ENCODE measurements around the gene PELI2. TPM values are rescaled to one million over a fixed set of nuclear protein-coding genes. Genes with fewer than 3 reads are reported as not detected.

Gene PELI2
- polyA plus RNA-seq, 1 donor (not counting 4 experiments of a cell fraction or from before 2014, with no cell fraction given), result not detected

DNA sequence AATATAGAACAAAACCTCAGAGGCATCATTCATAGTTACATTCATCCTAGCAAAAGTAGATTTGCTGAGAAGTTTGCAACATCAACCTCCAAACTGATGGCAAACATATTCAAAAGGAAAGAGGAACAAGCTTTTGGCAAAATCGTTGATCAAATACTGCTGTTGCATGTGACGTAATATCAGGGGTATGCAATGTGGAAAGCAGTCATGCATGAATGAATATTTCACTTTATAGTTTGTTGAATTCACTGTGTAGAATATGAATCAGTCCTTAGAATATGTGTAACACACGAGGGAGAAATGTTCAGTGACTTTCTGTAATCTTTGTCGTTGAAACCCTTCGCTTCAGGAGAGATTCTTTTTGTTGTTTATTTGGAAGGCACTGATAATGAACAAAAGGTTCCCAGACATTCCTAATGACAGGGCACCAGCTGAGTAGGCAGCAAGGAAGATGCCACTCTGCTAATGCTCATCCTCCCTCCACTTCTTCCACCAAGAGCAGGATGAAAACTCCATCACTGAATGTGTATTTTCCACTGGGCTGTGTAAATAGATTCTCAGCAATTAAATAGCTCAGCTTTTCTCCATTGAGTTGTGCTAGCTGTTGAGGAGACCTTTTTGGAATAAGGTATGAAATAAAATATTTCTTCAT lies 126.1 kb downstream of the PELI2 start:
- Histone ChIP-seq H3K79me2 (ENCODE audit: control insufficient read depth, insufficient read depth, low read length) (no peaks in the 10 kb centered on the region), H4K20me1 (ENCODE audit: control insufficient read depth, extremely low read depth, insufficient read depth, low read length) (no peaks in the 10 kb centered on the region), H3K36me3 (ENCODE audit: control insufficient read depth in 2 of 2, extremely low read depth in 1 of 2, insufficient read depth in 2 of 2, low read length in 2 of 2) (no peaks in the 10 kb centered on the region), H3K4me3 (ENCODE audit: control insufficient read depth in 2 of 3, extremely low read depth in 1 of 3, insufficient read depth in 2 of 3, low read depth in 1 of 3, low read length in 3 of 3) (no peak overlapping the region), H3K9ac (ENCODE audit: control insufficient read depth, extremely low read depth, insufficient read depth, low read length) (no peak overlapping the region), H2AFZ (ENCODE audit: control insufficient read depth, low read length) (no peak overlapping the region), H3K9me1 (ENCODE audit: control insufficient read depth, extremely low read depth, insufficient read depth, low read length) (no peaks in the 10 kb centered on the region), H3K9me3 (ENCODE audit: control insufficient read depth, low read depth, low read length) (no peaks in the 10 kb centered on the region), H3K27ac (ENCODE audit: control insufficient read depth, insufficient read depth, low read length) (no peak overlapping the region), H3K27me3 (ENCODE audit: control insufficient read depth, extremely low read depth, insufficient read depth, low read length) (no peaks in the 10 kb centered on the region), H3K4me2 (ENCODE audit: control insufficient read depth, extremely low read depth, insufficient read depth, low read depth, low read length) (no peak overlapping the region), H3K4me1 (ENCODE audit: control insufficient read depth, extremely low read depth, insufficient read depth, low read length) (no peaks in the 10 kb centered on the region)
- no peak for TF ChIP-seq EZH2 (IDR thresholded peaks at IDR 0.05; ENCODE audit: low read length)
- TF ChIP-seq, protein P1, sequence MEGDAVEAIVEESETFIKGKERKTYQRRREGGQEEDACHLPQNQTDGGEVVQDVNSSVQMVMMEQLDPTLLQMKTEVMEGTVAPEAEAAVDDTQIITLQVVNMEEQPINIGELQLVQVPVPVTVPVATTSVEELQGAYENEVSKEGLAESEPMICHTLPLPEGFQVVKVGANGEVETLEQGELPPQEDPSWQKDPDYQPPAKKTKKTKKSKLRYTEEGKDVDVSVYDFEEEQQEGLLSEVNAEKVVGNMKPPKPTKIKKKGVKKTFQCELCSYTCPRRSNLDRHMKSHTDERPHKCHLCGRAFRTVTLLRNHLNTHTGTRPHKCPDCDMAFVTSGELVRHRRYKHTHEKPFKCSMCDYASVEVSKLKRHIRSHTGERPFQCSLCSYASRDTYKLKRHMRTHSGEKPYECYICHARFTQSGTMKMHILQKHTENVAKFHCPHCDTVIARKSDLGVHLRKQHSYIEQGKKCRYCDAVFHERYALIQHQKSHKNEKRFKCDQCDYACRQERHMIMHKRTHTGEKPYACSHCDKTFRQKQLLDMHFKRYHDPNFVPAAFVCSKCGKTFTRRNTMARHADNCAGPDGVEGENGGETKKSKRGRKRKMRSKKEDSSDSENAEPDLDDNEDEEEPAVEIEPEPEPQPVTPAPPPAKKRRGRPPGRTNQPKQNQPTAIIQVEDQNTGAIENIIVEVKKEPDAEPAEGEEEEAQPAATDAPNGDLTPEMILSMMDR (optimal IDR thresholded peaks at IDR 0.05 in 1 of 3, IDR thresholded peaks at IDR 0.05 in 1 of 3, conservative IDR thresholded peaks at IDR 0.05 in 1 of 3; ENCODE audit: extremely low read depth in 1 of 3, insufficient read depth in 2 of 3, low read length in 3 of 3), result no peak
- dilution Hi-C loops (cut with MboI; ENCODE audit: extremely low pct_ligation_motif_present, low sequenced_read_pairs), result no loop called here
- FAIRE-seq (no peak), DNase-seq (ENCODE audit: low read depth, low spot score) (no peak)

- TF ChIP-seq, protein P1 (optimal IDR thresholded peaks at IDR 0.05 in 1 of 3, IDR thresholded peaks at IDR 0.05 in 1 of 3, conservative IDR thresholded peaks at IDR 0.05 in 1 of 3; ENCODE audit: extremely low read depth in 1 of 3, insufficient read depth in 2 of 3, low read length in 3 of 3), result peak in 2 of 3 experiments; percentile 19 to 33
- TF ChIP-seq EZH2 (IDR thresholded peaks at IDR 0.05; ENCODE audit: low read length), result no peak
- Histone ChIP-seq H3K9me1 (ENCODE audit: control insufficient read depth, extremely low read depth, insufficient read depth, low read length) (no peaks in the 10 kb centered on the region), H3K4me1 (ENCODE audit: control insufficient read depth, extremely low read depth, insufficient read depth, low read length) (no peaks in the 10 kb centered on the region), H3K4me3 (ENCODE audit: control insufficient read depth in 2 of 3, extremely low read depth in 1 of 3, insufficient read depth in 2 of 3, low read depth in 1 of 3, low read length in 3 of 3) (no peak overlapping the region), H3K27ac (ENCODE audit: control insufficient read depth, insufficient read depth, low read length) (no peak overlapping the region), H3K9me3 (ENCODE audit: control insufficient read depth, low read depth, low read length) (no peaks in the 10 kb centered on the region), H3K27me3 (ENCODE audit: control insufficient read depth, extremely low read depth, insufficient read depth, low read length) (no peaks in the 10 kb centered on the region), H4K20me1 (ENCODE audit: control insufficient read depth, extremely low read depth, insufficient read depth, low read length) (no peaks in the 10 kb centered on the region), H3K9ac (ENCODE audit: control insufficient read depth, extremely low read depth, insufficient read depth, low read length) (no peak overlapping the region), H3K79me2 (ENCODE audit: control insufficient read depth, insufficient read depth, low read length) (no peaks in the 10 kb centered on the region), H2AFZ (ENCODE audit: control insufficient read depth, low read length) (no peak overlapping the region), H3K36me3 (ENCODE audit: control insufficient read depth in 2 of 2, extremely low read depth in 1 of 2, insufficient read depth in 2 of 2, low read length in 2 of 2) (no peaks in the 10 kb centered on the region), H3K4me2 (ENCODE audit: control insufficient read depth, extremely low read depth, insufficient read depth, low read depth, low read length) (no peak overlapping the region)
- FAIRE-seq (no peak), DNase-seq (ENCODE audit: low read depth, low spot score) (no peak)
- dilution Hi-C loops (cut with MboI; ENCODE audit: extremely low pct_ligation_motif_present, low sequenced_read_pairs), result no loop called here
Measured at GRCh38 chr14:56247495-56248200, 129.4 kb downstream of the PELI2 start.

Measured in keratinocyte (primary cell).